CD4-positive, alpha-beta T cell treated with Interleukin-2 at 100 ng/mL for 4 hours (primary cell): ENCODE measurements around the gene ZNF831.

Experiments
- DNase-seq: peaks from one replicate; pipeline ENCODE4 v3.0.0-alpha.2; 2020; ENCODE audit warnings: low spot score

The ZNF831 gene

GRCh38 chr20:59214606-59215547 is 51.3 kb downstream of the ZNF831 start:
- DNase-seq, result no peak

- DNase-seq, result no peak
Measured at GRCh38 chr20:59217173-59217572, 53.6 kb downstream of the ZNF831 start.

- no peak for DNase-seq
Measured at GRCh38 chr20:59217794-59218280, 54.2 kb downstream of the ZNF831 start.

- DNase-seq, result no peak
Measured at GRCh38 chr20:59219211-59219610, 55.6 kb downstream of the ZNF831 start.

GRCh38 chr20:59220161-59220560 is 56.5 kb downstream of the ZNF831 start:
- DNase-seq, result no peak

GRCh38 chr20:59221049-59221706 is 57.6 kb downstream of the ZNF831 start:
- no peak for DNase-seq

GRCh38 chr20:59221707-59222252 is 58.2 kb downstream of the ZNF831 start:
- no peak for DNase-seq

- peak; percentile 77 for DNase-seq
Measured at GRCh38 chr20:59222253-59223181, 58.9 kb downstream of the ZNF831 start.

- no peak for DNase-seq
Measured at GRCh38 chr20:59223182-59223601, 59.6 kb downstream of the ZNF831 start.

- no peak for DNase-seq
Measured at GRCh38 chr20:59223750-59224149, 60.1 kb downstream of the ZNF831 start.

GRCh38 chr20:59224236-59224635 is 60.6 kb downstream of the ZNF831 start:
- DNase-seq, result no peak

- no peak for DNase-seq
Measured at GRCh38 chr20:59230385-59230784, 66.8 kb downstream of the ZNF831 start.

GRCh38 chr20:59231124-59231804 is 67.6 kb downstream of the ZNF831 start:
- no peak for DNase-seq

GRCh38 chr20:59232618-59233017 is 69.0 kb downstream of the ZNF831 start:
- DNase-seq, result no peak

GRCh38 chr20:59235226-59235625 is 71.6 kb downstream of the ZNF831 start:
- DNase-seq, result no peak

- DNase-seq, result no peak
Measured at GRCh38 chr20:59240006-59240405, 76.4 kb downstream of the ZNF831 start.

- peak; percentile 48 for DNase-seq
Measured at GRCh38 chr20:59242714-59243626, 79.3 kb downstream of the ZNF831 start.

GRCh38 chr20:59246691-59247400 is 83.2 kb downstream of the ZNF831 start:
- no peak for DNase-seq
